Astrocyte (in vitro differentiated cells and primary cell): Measurements from ENCODE around the gene SDK1.

Experiments used
- CTCF ChIP-seq: IDR thresholded peaks from 2 replicates; pipeline ENCODE4 v1.5.1; 2011; ENCODE audit warnings: low read depth, mild to moderate bottlenecking, inconsistent platforms, low read length, moderate library complexity; ENCODE audit not compliant: insufficient read depth
- EZH2 ChIP-seq: IDR thresholded peaks from 2 replicates; pipeline ENCODE4 v1.6.1; 2012; ENCODE audit warnings: mild to moderate bottlenecking, low read length, inconsistent platforms; ENCODE audit not compliant: insufficient read depth

- no peak for TF ChIP-seq CTCF
- no peak for TF ChIP-seq EZH2
These were observed 26.0 kb downstream of the SDK1 start for GRCh38 chr7:3327099-3327498.
